Coronary artery (tissue), 2 donors: ENCODE measurements around the gene MIA.

ENCODE experiments used
- DNase-seq: peaks from one replicate; pipeline ENCODE4 v3.0.0-alpha.2; 2017; ENCODE audit warnings: low spot score
- H3K27ac ChIP-seq, 2 donors: fragments of 200-600 bp; sonication (generic); one replicate each; pipeline ENCODE4 v1.5.1; 2016 to 2019
- H3K4me3 ChIP-seq: fragments of 200-600 bp; sonication (generic); 2 replicates; pipeline ENCODE4 v1.5.1; 2016; ENCODE audit warnings: mild to moderate bottlenecking, moderate library complexity
- TF ChIP-seq, protein P1 (sequence below): fragments of 200-600 bp; sonication (generic); IDR thresholded peaks from one replicate; pipeline ENCODE4 v1.5.1; 2019; ENCODE audit warnings: antibody characterized with exemption

The MIA gene

DNA sequence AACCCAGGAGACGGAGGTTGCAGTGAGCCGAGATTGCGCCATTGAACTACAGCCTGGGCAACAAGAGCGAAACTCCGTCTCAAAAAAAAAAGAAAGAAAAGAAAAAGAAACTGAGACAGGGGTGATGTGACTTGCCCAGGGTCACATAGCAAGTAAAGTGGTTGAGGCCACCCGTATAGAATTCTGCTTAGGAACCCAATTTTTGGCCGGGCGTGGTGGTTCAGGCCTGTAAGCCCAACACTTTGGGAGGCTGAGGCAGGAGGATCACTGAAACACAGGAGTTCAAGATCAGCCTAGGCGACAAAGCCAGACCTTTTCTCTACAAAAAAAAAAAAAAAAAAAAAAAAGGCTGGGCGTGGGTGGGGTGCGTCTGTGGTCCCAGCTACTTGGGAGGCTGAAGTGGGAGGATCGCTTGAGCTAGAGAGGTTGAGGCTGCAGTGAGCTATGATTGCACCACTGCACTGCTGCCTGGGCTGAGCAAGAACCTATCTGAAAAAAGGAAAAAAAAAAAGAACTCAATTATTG, 23.0 kb upstream of the MIA start:
- TF ChIP-seq, protein P1, sequence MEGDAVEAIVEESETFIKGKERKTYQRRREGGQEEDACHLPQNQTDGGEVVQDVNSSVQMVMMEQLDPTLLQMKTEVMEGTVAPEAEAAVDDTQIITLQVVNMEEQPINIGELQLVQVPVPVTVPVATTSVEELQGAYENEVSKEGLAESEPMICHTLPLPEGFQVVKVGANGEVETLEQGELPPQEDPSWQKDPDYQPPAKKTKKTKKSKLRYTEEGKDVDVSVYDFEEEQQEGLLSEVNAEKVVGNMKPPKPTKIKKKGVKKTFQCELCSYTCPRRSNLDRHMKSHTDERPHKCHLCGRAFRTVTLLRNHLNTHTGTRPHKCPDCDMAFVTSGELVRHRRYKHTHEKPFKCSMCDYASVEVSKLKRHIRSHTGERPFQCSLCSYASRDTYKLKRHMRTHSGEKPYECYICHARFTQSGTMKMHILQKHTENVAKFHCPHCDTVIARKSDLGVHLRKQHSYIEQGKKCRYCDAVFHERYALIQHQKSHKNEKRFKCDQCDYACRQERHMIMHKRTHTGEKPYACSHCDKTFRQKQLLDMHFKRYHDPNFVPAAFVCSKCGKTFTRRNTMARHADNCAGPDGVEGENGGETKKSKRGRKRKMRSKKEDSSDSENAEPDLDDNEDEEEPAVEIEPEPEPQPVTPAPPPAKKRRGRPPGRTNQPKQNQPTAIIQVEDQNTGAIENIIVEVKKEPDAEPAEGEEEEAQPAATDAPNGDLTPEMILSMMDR: no peak
- no peak for DNase-seq
- Histone ChIP-seq H3K27ac (no peak overlapping the region), H3K4me3 (peak overlapping the region; percentile 81)

DNA sequence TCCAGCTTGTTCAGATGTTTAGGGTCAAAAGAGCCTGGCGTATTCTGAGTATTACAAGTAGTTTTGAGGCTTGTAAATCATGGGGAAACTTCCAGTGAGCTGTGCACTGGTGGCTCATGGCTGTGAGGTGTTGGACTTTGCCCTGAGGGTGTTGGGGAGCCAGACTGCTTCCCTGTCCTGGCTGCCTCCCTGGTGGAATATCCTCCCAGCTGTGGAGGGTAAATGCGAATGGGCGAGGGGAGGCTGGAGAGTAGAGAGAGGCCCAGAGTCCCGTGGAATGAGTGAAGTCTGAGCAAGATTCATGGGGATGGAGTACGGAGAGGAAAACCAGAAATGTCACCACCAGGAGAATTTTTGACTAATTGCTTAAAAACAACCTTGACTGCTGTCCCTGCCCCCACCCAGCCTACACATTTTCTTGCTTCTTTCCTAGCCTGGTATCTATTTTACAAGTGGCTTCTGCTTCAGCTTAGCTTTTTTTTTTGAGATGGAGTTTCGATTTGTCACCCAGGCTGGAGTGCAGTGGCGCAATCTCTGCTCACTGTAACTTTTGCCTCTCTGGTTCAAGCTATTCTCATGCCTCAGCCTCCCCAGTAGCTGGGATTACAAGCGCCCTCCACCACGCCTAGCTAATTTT, 20.6 kb upstream of the MIA start:
- no peak for DNase-seq
- TF ChIP-seq, protein P1: no peak
- peak overlapping the region; percentile 13 for H3K4me3 ChIP-seq
- no peak overlapping the region for H3K27ac ChIP-seq

DNA sequence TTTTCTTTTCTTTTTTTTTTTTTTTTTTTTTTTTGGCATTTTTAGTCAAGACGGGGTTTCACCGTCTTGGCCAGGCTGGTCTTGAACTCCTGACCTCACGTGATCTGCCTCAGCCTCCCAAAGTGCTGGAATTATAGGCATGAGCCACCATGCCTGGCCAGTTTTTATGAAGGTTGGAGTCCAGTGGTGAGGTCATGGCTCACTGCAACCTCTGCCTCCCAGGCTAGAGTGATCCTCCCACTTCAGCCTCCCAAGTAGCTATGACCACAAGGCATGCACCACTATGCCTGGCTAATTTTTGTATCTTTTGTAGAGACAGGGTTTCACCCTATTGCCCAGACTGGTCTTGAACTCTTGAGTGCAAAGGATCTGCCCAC, 20.1 kb upstream of the MIA start:
- no peak for DNase-seq
- TF ChIP-seq, protein P1: no peak

DNA sequence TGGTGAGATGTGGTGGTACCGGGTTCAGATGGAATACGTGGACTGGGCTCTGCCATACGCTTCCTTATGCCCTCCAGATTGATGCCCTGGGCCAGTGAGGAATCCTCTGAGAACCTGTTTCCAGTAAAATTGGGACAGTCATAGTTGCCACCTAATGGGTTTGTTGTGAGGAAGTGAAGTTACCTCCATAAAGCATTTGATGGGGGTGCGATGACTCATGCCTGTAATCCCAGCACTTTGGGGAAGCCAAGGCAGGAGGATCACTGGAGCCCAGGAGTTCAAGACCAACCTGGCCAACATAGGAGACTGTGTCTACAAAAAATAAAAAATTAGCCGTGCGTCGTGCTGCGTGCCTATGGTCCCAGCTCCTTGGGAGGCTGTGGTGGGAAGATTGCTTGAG, 19.5 kb upstream of the MIA start:
- TF ChIP-seq, protein P1: no peak
- Histone ChIP-seq H3K27ac (no peak overlapping the region), H3K4me3 (peak overlapping the region; percentile 29)
- DNase-seq: no peak

More for the DNA sequence above, 20.1 kb upstream of the MIA start:
- no peak overlapping the region for H3K27ac ChIP-seq
- peak overlapping the region; percentile 29 for H3K4me3 ChIP-seq

DNA sequence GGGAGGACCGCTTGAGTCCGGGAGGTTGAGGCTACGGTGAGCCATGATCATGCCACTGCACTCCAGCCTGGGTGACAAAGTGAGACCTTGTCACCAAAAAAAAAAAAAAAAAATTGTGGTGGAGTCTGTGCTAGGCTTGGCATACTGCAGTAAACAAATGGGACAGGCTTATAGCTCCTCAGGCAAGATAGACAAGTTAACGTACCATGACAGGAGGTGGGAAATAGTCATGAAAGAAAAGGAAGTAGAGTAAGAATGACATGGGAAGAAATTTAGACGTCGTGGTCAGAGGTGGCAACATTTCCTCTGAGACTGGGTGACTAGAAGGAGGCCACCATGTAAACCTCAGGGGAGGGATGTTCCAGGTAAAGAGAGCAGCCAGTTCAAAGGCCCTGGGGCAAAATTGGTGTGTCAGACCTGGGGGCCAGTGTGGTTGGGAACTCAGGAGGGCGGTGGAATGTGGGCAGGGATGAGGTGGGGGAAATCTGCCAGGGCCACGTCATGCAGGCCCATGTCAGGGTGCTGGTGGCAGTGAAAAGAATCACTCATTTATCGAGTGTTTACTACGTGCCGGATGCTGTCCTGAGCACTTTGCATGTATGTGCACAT, 18.7 kb upstream of the MIA start:
- no peak overlapping the region for H3K4me3 ChIP-seq
- TF ChIP-seq, protein P1: no peak
- DNase-seq: no peak
- H3K27ac ChIP-seq: no peak overlapping the region

DNA sequence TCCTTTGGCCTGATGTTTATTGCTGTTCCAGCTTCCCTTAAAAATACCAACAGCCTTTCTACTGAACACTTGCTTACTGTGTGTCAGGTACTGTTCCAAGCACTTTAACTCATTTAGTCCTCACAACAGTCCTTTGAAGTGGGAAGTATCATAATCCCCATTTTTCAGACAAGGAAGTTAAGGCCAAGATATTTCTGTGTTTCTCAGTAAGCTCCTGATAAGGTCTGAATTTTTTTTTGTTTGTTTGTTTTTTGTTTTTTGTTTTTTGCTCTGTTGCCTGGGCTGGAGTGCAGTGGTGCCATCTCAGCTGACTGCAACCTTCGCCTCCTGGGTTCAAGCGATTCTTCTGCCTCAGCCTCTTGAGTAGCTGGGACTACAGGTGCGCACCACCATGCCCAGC, 16.8 kb upstream of the MIA start:
- DNase-seq: no peak
- H3K4me3 ChIP-seq: no peak overlapping the region
- TF ChIP-seq, protein P1: no peak
- H3K27ac ChIP-seq: no peak overlapping the region

DNA sequence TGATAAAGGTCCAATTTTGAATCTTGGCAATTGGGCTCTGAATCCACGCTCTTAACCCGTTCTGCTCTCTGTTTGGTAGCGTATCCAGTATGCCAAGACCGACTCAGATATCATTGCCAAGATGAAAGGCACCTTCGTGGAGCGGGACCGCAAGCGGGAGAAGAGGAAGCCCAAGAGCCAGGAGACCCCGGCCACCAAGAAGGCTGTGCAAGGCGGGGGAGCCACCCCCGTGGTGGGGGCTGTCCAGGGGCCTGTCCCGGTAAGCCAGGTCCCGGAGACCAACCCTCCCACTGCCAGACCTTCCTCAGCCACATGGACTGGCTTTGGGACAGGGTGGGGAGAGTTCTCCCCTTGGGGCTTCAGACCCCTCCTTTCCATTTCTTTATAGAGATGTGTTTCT, 16.0 kb upstream of the MIA start:
- Histone ChIP-seq H3K27ac (no peak overlapping the region), H3K4me3 (no peak overlapping the region)
- DNase-seq: no peak
- TF ChIP-seq, protein P1: no peak
